Panc1 (cell line): Measurements from ENCODE around the gene PPP2R5A.

Experiments used
- POLR2AphosphoS5 ChIP-seq: IDR thresholded peaks from 2 replicates; pipeline ENCODE4 v1.6.1; 2012; ENCODE audit warnings: mild to moderate bottlenecking, low read depth, low read length, moderate library complexity
- REST ChIP-seq, 2 experiments: IDR thresholded peaks; 2 replicates each; pipeline ENCODE4 v1.6.1; 2011 to 2012; ENCODE audit warnings: low read depth in 2 of 2, control low read depth in 1 of 2, low read length in 1 of 2, mild to moderate bottlenecking in 1 of 2, moderate library complexity in 1 of 2; ENCODE audit not compliant: insufficient read depth in 1 of 2
- TCF7L2 ChIP-seq: IDR thresholded peaks from 2 replicates; pipeline ENCODE4 v1.6.1; 2011; ENCODE audit warnings: mild to moderate bottlenecking, low read depth, low read length, inconsistent platforms

DNA sequence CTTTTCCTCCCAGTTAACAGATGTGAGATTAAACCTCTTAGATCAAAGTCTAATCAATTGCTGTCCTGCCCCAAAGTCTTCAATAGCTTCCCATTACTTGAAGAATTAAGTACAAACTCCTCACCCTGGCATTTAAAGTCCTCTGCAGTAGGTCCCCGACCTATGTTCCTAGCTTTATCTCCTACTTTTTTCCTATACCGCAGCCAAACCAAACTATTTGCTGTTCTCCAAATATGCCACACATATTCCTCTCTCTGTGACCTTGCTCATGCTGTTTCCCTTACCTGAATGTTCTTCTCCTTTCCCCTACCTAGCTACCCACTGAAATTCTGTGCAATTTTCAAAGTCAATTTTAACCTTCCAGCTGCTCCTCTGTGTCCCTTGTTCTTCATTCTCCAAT is 14.0 kb upstream of the PPP2R5A start:
- no peak for TF ChIP-seq REST (IDR thresholded peaks at IDR 0.05; ENCODE audit: insufficient read depth in 1 of 2, low read depth in 2 of 2, low read length in 1 of 2)
- TF ChIP-seq POLR2AphosphoS5: no peak
- TF ChIP-seq TCF7L2: no peak
